ENCODE results near the gene TESPA1.

GRCh38 chr12:54926246-54926645 lies 58.3 kb downstream of the TESPA1 start:
- TF ChIP-seq TEAD4 (CRISPR knock-in tag; IDR thresholded peaks at IDR 0.05) (no peak), TP53 (CRISPR knock-in tag; IDR thresholded peaks at IDR 0.05) (no peak), SP1 (CRISPR knock-in tag; conservative IDR thresholded peaks at IDR 0.05) (no peak), GRHL2 (CRISPR knock-in tag; IDR thresholded peaks at IDR 0.05; ENCODE audit: insufficient replicate concordance, severe bottlenecking) (no peak), MAX (CRISPR knock-in tag; IDR thresholded peaks at IDR 0.05) (no peak), CREM (CRISPR knock-in tag; IDR thresholded peaks at IDR 0.05) (no peak)
- TF ChIP-seq, protein P1, sequence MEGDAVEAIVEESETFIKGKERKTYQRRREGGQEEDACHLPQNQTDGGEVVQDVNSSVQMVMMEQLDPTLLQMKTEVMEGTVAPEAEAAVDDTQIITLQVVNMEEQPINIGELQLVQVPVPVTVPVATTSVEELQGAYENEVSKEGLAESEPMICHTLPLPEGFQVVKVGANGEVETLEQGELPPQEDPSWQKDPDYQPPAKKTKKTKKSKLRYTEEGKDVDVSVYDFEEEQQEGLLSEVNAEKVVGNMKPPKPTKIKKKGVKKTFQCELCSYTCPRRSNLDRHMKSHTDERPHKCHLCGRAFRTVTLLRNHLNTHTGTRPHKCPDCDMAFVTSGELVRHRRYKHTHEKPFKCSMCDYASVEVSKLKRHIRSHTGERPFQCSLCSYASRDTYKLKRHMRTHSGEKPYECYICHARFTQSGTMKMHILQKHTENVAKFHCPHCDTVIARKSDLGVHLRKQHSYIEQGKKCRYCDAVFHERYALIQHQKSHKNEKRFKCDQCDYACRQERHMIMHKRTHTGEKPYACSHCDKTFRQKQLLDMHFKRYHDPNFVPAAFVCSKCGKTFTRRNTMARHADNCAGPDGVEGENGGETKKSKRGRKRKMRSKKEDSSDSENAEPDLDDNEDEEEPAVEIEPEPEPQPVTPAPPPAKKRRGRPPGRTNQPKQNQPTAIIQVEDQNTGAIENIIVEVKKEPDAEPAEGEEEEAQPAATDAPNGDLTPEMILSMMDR (IDR thresholded peaks at IDR 0.05) = no peak
- TF ChIP-seq, protein P2, sequence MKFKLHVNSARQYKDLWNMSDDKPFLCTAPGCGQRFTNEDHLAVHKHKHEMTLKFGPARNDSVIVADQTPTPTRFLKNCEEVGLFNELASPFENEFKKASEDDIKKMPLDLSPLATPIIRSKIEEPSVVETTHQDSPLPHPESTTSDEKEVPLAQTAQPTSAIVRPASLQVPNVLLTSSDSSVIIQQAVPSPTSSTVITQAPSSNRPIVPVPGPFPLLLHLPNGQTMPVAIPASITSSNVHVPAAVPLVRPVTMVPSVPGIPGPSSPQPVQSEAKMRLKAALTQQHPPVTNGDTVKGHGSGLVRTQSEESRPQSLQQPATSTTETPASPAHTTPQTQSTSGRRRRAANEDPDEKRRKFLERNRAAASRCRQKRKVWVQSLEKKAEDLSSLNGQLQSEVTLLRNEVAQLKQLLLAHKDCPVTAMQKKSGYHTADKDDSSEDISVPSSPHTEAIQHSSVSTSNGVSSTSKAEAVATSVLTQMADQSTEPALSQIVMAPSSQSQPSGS (CRISPR knock-in tag; IDR thresholded peaks at IDR 0.05; ENCODE audit: borderline replicate concordance, low read depth) = no peak
